MM.1S (cell line): ENCODE data around the gene TASP1.

Experiments
- CTCF ChIP-seq: fragments of 300-600 bp; sonication (generic); IDR thresholded peaks from 2 replicates; pipeline ENCODE4 v1.5.1; 2016; ENCODE audit warnings: antibody characterized with exemption, low read length, mixed read lengths
- EZH2 ChIP-seq: fragments of 300-600 bp; sonication (generic); optimal IDR thresholded peaks from 2 replicates; pipeline ENCODE3; 2017; ENCODE audit warnings: low read depth, mild to moderate bottlenecking, antibody characterized with exemption, low read length, mixed read lengths
- EZH2phosphoT487 ChIP-seq: fragments of 300-600 bp; sonication (generic); IDR thresholded peaks from 2 replicates; pipeline ENCODE4 v1.6.1; 2018; ENCODE audit warnings: antibody characterized with exemption, low read length

DNA sequence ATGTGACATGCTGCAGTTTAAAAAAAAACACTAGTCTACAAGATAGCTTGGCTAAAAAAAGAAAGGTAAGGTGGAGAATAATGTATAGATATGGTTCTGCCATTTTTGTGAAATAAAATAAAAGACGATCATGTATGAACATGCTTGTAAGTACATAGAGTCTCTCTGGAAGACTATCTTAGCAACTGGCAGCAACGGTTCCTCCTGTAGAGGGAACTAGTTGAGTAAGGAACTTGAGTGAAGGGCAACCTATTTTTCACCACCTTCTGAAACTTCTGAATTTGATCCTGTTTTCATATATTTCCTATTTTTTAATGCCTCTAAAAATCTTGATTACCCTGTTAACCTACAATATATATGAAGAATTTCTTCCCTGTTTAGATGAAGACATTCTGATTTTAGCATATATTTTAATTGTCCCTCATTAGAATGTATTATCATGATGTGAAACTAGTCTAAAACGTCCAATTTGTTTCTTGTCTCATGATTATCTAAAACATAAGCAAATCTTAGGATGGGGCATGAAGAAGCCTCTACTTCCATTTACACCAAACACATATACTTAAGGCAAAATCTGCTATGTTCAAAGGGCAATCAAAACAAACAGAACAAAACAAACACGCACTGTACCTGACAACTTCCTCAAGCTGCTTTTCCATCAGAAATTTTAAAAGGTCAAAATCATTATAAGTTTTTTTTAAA, 215.1 kb downstream of the TASP1 start:
- no peak for TF ChIP-seq CTCF
- TF ChIP-seq EZH2: no peak
- no peak for TF ChIP-seq EZH2phosphoT487
